ENCODE measurements around the gene COMMD3. TPM values are rescaled to one million over a fixed set of nuclear protein-coding genes. Genes with fewer than 3 reads are reported as not detected.

COMMD3 gene
- total RNA-seq, 2 donors from 2014 or later: 28.5 to 141 TPM

DNA sequence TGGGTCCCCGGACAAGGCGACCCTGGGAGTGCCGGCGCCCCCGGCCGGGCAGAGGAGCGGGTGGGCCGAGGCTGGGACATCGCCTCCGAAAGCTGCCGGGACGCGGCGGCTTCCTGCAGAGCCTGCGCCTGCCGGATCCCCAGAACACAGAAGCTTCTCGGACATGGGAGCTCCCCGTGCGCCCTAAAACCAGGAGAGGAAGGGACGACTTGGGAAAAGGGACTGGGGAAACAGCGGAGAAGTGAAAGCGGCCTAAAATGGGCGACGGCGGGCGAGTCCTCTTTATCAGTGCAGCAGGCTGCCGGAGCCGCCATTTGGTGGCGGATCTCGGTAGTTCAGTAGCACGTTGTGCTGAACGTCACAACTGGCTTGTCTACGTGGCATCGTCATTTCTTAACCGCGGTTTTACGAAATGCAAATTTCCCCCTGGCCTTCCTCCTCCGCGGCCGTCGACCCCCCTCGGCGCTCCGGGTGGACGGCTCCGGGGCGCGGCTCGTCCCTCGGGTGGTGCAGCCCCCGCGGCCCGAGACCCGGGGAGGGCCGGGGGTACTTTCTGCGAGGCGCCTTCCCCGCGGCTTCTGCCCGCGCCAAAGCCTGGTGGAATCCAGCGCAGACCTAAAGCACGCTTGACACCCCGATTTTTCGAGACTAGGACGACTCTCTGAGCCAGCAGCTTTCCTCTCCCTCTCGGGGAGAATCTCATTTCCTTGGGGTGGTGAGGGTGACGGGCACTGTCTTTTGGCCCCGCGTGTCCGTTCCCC is 19.2 kb downstream of the COMMD3 start:
- peak overlapping the region; percentile 22 to 54 for H3K4me3 ChIP-seq
- no peaks in the 10 kb centered on the region for H3K9me3 ChIP-seq
- DNase-seq (ENCODE audit: low spot score): no peak
- H3K4me1 ChIP-seq: peaks cover 0 to 39% of the 10 kb centered on the region in 2 donors
- TF ChIP-seq, protein P1, sequence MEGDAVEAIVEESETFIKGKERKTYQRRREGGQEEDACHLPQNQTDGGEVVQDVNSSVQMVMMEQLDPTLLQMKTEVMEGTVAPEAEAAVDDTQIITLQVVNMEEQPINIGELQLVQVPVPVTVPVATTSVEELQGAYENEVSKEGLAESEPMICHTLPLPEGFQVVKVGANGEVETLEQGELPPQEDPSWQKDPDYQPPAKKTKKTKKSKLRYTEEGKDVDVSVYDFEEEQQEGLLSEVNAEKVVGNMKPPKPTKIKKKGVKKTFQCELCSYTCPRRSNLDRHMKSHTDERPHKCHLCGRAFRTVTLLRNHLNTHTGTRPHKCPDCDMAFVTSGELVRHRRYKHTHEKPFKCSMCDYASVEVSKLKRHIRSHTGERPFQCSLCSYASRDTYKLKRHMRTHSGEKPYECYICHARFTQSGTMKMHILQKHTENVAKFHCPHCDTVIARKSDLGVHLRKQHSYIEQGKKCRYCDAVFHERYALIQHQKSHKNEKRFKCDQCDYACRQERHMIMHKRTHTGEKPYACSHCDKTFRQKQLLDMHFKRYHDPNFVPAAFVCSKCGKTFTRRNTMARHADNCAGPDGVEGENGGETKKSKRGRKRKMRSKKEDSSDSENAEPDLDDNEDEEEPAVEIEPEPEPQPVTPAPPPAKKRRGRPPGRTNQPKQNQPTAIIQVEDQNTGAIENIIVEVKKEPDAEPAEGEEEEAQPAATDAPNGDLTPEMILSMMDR (IDR thresholded peaks at IDR 0.05): peak in 1 of 2 donors; percentile 32
- peaks cover 43 to 52% of the 10 kb centered on the region in 2 donors for H3K27me3 ChIP-seq
- peaks cover under 1% of the 10 kb centered on the region for H3K36me3 ChIP-seq
- H3K27ac ChIP-seq: no peak overlapping the region

- TF ChIP-seq, protein P1 (IDR thresholded peaks at IDR 0.05): no peak
- DNase-seq (ENCODE audit: low spot score): no peak
- H3K36me3 ChIP-seq: no peaks in the 10 kb centered on the region
- H3K27ac ChIP-seq: no peak overlapping the region
- H3K9me3 ChIP-seq: no peaks in the 10 kb centered on the region
- H3K27me3 ChIP-seq: peaks cover 55 to 68% of the 10 kb centered on the region in 2 donors
- peaks cover 0 to 46% of the 10 kb centered on the region in 2 donors for H3K4me1 ChIP-seq
- no peak overlapping the region for H3K4me3 ChIP-seq
Observed at GRCh38 chr10:22338185-22338900, 22.2 kb downstream of the COMMD3 start.

DNA sequence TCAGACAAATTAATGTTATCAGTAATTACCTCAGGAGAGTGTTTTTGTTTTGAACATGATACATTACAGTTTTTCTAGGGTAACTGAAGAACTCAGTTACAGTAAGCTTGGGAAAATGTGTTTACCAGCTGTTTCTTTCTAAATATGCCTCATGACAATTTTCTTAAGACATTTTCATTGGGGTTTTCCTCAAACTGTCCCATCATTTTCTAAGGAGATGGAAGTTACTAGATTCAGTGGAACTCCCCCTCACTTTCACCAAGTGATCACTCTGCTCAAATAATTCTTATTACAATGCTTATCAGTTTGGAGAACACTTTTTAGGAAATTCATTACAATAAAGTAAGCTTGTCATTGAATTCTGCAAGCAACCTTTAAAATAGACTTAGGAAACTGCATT is 22.7 kb downstream of the COMMD3 start:
- DNase-seq (ENCODE audit: low spot score): no peak
- no peak overlapping the region for H3K27ac ChIP-seq
- peaks cover 0 to 46% of the 10 kb centered on the region in 2 donors for H3K4me1 ChIP-seq
- H3K9me3 ChIP-seq: no peaks in the 10 kb centered on the region
- H3K27me3 ChIP-seq: peaks cover 61 to 70% of the 10 kb centered on the region in 2 donors
- no peaks in the 10 kb centered on the region for H3K36me3 ChIP-seq
- TF ChIP-seq, protein P1 (IDR thresholded peaks at IDR 0.05): no peak
- no peak overlapping the region for H3K4me3 ChIP-seq

GRCh38 chr10:22339761-22340328 is 23.7 kb downstream of the COMMD3 start:
- Histone ChIP-seq H3K36me3 (no peaks in the 10 kb centered on the region), H3K4me1 (peaks cover 0 to 37% of the 10 kb centered on the region in 2 donors), H3K27me3 (peaks cover 65 to 71% of the 10 kb centered on the region in 2 donors), H3K4me3 (peak overlapping the region; percentile 85 to 86), H3K27ac (peak overlapping the region; percentile 92 to 93), H3K9me3 (no peaks in the 10 kb centered on the region)
- DNase-seq (ENCODE audit: low spot score): no peak
- TF ChIP-seq, protein P1 (IDR thresholded peaks at IDR 0.05): no peak

DNA sequence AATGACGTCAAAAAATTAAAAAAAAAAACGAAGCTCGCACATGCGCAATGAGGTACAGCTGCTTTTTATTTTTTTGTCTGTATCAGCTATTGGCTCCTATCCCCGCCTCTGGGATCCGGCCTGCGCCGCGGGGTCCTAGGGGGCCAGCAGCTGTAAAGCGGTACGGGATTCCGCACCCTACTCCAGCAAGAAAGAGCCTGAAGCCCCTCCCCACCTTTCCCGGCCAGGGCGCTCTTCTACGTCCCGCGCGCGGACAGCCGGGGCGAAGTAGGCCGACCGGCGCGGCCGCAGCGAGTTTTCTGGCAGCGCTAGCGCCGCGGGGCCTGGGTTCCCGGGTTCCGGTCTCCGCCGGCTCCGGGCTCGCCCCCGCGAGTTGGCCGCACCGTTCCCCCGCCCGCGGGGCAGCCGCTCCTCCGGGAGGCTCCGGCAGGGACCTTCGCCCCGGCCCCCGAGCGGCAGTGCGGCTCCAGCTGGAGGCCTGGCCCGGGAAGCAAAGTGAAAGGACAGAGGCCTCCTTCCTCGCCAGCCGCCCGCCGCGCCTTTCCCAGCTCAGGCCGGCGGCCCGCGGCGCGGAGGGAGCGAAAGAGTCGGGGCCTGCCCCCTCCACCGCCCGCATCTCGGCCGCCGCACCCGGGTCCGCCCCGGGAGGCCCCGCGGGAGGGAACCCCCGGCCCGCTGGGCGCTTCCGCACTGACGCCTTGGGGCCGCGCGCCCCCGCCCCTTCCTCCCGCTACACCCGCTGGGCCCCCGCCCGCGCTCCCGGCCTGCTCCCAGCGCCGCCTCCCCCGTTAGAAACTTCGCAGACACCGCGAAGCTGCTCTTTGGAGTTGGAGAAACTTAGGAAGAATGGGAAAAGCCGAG is 24.4 kb downstream of the COMMD3 start:
- TF ChIP-seq, protein P1 (IDR thresholded peaks at IDR 0.05): no peak
- Histone ChIP-seq H3K27me3 (peaks cover 65 to 71% of the 10 kb centered on the region in 2 donors), H3K27ac (peak overlapping the region; percentile 92 to 93), H3K36me3 (no peaks in the 10 kb centered on the region), H3K9me3 (no peaks in the 10 kb centered on the region), H3K4me3 (peak overlapping the region; percentile 85 to 86), H3K4me1 (peaks cover 0 to 37% of the 10 kb centered on the region in 2 donors)
- peak; percentile 72 for DNase-seq (ENCODE audit: low spot score)

All from right atrium auricular region (tissue), 2 donors.